Measurements from ENCODE around the gene TGIF1. TPM values are rescaled to one million over a fixed set of nuclear protein-coding genes. Genes with fewer than 3 reads are reported as not detected.
A peak's percentile ranks its signal among the peaks of the same experiment; 100 is the strongest.

The TGIF1 gene
- total and polyA plus RNA-seq, 9 of the 15 experiments (the other 6 are each of a cell fraction or from before 2014, with no cell fraction given) = 16.1 to 77.7 (median 44.6) TPM

DNA sequence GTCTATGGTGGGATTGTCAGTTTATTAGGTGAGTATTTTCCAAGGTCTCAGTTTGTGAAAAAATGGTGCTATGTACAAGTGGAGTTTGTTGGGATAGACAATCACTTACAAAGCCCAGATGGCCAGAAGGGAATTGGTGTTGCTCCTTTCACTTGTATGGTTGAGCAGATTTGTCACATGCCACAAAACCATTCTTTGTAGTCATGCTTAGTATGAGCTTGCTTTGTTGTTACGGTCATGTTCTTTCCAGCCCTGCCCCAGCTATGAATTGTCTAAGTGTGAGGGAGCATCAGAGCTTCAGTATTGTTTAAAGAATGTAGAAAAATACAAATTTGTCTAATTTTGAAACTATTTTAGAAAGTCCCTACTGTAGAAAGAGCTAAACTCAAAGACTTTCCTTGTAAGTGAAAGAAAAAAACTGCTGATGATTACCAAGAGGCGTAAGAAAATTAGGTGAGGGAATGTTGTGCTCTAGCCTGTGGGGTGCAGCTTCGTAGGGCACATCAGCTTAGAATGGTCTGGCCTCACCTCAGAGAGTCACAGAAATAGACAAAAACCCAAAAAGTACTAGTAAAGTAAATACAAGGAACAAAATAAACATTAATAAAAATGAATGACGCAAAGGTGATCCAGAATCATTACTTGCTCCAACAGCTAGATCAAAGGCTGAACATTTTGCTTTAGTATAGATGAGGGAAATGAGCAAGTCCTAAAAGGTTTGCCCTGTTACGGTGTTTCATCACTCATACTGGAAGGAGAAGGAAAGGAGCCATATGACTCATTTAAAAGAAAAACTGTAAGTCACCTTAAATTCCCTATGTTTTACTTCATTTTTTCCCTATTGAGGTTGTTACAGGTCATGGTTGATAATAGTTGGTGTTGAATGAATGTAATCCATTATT lies 9.2 kb downstream of the TGIF1 start (continued):
- TF ChIP-seq, protein P1, sequence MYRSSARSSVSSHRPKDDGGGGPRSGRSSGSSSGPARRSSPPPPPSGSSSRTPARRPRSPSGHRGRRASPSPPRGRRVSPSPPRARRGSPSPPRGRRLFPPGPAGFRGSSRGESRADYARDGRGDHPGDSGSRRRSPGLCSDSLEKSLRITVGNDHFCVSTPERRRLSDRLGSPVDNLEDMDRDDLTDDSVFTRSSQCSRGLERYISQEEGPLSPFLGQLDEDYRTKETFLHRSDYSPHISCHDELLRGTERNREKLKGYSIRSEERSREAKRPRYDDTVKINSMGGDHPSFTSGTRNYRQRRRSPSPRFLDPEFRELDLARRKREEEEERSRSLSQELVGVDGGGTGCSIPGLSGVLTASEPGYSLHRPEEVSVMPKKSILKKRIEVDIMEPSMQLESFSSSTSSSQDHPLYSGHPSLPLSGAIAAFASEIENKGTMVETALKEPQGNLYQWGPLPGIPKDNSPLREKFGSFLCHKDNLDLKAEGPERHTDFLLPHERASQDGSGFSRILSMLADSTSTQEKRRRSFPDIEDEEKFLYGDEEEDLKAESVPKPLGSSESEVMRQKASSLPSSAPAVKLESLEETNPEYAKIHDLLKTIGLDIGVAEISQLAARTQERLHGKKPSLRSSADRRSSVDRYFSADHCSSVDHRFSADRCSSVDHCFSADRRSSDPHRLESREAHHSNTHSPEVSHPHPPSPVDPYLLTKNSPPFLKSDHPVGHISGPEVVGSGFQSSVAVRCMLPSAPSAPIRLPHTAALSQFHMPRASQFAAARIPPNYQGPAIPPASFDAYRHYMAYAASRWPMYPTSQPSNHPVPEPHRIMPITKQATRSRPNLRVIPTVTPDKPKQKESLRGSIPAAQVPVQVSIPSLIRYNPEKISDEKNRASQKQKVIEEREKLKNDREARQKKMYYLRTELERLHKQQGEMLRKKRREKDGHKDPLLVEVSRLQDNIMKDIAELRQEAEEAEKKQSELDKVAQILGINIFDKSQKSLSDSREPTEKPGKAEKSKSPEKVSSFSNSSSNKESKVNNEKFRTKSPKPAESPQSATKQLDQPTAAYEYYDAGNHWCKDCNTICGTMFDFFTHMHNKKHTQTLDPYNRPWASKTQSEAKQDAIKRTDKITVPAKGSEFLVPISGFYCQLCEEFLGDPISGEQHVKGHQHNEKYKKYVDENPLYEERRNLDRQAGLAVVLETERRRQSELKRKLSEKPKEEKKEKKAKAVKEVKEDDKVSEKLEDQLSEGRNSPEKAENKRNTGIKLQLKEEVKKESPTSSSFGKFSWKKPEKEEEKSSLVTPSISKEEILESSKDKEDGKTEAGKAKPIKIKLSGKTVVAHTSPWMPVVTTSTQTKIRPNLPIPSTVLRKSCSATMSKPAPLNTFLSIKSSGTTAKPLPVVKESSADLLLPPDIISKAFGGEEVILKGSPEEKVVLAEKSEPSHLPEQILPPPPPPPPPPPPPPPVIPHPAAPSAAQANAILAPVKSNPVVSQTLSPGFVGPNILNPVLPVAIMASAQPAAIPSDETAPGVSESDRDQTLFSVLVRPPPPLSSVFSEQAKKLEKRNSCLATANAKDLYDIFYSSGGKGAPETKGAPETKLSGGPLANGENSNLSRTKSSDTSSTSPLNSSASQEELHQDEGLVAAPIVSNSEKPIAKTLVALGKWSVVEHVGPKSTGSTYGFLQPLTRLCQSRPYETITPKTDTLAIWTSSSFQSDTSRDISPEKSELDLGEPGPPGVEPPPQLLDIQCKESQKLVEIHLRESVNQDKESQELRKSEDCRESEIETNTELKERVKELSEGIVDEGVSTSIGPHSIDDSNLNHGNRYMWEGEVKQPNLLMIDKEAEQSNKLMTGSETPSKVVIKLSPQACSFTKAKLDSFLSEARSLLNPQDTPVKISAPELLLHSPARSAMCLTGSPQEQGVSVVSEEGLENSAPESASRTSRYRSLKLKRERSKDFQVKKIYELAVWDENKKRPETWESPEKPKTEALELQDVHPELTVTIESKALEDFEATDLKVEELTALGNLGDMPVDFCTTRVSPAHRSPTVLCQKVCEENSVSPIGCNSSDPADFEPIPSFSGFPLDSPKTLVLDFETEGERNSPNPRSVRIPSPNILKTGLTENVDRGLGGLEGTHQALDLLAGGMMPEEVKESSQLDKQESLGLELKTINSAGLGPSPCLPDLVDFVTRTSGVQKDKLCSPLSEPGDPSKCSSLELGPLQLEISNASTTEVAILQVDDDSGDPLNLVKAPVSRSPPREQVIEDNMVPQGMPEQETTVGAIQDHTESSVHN (IDR thresholded peaks at IDR 0.05; ENCODE audit: borderline replicate concordance in 1 of 2, low read depth in 1 of 2) = no peak
- TF ChIP-seq GTF2A2 (tag; IDR thresholded peaks at IDR 0.05) = no peak
- no peak for TF ChIP-seq ARHGAP35 (IDR thresholded peaks at IDR 0.05; ENCODE audit: partially characterized antibody)
- TF ChIP-seq, protein P2, sequence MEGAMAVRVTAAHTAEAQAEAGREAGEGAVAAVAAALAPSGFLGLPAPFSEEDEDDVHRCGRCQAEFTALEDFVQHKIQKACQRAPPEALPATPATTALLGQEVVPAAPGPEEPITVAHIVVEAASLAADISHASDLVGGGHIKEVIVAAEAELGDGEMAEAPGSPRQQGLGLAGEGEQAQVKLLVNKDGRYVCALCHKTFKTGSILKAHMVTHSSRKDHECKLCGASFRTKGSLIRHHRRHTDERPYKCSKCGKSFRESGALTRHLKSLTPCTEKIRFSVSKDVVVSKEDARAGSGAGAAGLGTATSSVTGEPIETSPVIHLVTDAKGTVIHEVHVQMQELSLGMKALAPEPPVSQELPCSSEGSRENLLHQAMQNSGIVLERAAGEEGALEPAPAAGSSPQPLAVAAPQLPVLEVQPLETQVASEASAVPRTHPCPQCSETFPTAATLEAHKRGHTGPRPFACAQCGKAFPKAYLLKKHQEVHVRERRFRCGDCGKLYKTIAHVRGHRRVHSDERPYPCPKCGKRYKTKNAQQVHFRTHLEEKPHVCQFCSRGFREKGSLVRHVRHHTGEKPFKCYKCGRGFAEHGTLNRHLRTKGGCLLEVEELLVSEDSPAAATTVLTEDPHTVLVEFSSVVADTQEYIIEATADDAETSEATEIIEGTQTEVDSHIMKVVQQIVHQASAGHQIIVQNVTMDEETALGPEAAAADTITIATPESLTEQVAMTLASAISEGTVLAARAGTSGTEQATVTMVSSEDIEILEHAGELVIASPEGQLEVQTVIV (CRISPR knock-in tag; IDR thresholded peaks at IDR 0.05; ENCODE audit: borderline replicate concordance) = no peak
- no peak for TF ChIP-seq ZZZ3 (IDR thresholded peaks at IDR 0.05)
- TF ChIP-seq FOSL1 (tag; conservative IDR thresholded peaks at IDR 0.05) = peak; percentile 42; the same call in 1 of the 2 replicates
- TF ChIP-seq ZBTB17 (CRISPR knock-in tag; IDR thresholded peaks at IDR 0.05) = no peak
- no peak for TF ChIP-seq SREBF1 (IDR thresholded peaks at IDR 0.05; ENCODE audit: borderline replicate concordance, low read depth, low read length)
- no peak for TF ChIP-seq TFAM (CRISPR knock-in tag; conservative IDR thresholded peaks at IDR 0.05)
- no peak for TF ChIP-seq TSC22D4 (tag; IDR thresholded peaks at IDR 0.05)
- TF ChIP-seq STAG1 (CRISPR knock-in tag; IDR thresholded peaks at IDR 0.05; ENCODE audit: borderline replicate concordance) = no peak
- TF ChIP-seq SRSF9 (IDR thresholded peaks at IDR 0.05; ENCODE audit: borderline replicate concordance, low read depth, low read length) = no peak
- TF ChIP-seq HSF4 (CRISPR knock-in tag; IDR thresholded peaks at IDR 0.05; ENCODE audit: borderline replicate concordance) = no peak
- TF ChIP-seq, protein P3, sequence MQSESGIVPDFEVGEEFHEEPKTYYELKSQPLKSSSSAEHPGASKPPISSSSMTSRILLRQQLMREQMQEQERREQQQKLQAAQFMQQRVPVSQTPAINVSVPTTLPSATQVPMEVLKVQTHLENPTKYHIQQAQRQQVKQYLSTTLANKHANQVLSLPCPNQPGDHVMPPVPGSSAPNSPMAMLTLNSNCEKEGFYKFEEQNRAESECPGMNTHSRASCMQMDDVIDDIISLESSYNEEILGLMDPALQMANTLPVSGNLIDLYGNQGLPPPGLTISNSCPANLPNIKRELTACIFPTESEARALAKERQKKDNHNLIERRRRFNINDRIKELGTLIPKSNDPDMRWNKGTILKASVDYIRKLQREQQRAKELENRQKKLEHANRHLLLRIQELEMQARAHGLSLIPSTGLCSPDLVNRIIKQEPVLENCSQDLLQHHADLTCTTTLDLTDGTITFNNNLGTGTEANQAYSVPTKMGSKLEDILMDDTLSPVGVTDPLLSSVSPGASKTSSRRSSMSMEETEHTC (IDR thresholded peaks at IDR 0.05) = no peak

All from K562 (cell line).